Smooth muscle cell (in vitro differentiated cells): ENCODE results near the gene UCP3. TPM values are rescaled to one million over a fixed set of nuclear protein-coding genes. Genes with fewer than 3 reads are reported as not detected.

Source experiments
- DNase-seq: peaks from one replicate; lab custom pipeline; 2025; ENCODE audit not compliant: unreplicated experiment; lab: John Stamatoyannopoulos, UW
- H2AFZ ChIP-seq: fragments of 200-600 bp; sonication (generic); 2 replicates; pipeline ENCODE4 v1.6.0; 2016; ENCODE audit warnings: antibody characterized with exemption, low read depth, mild to moderate bottlenecking
- H3F3A ChIP-seq: fragments of 200-600 bp; sonication (generic); 2 replicates; pipeline ENCODE4 v1.6.0; 2017; ENCODE audit warnings: antibody characterized with exemption, low read depth
- H3K27ac ChIP-seq: fragments of 200-600 bp; sonication (generic); 2 replicates; pipeline ENCODE4 v1.5.1; 2016; ENCODE audit warnings: low read depth, mild to moderate bottlenecking
- H3K27me3 ChIP-seq: fragments of 200-600 bp; sonication (generic); 2 replicates; pipeline ENCODE4 v1.6.1; 2016; ENCODE audit warnings: low read depth, mild to moderate bottlenecking
- H3K36me3 ChIP-seq: fragments of 200-600 bp; sonication (generic); 2 replicates; pipeline ENCODE4 v1.5.1; 2016; ENCODE audit warnings: low read depth
- H3K4me1 ChIP-seq: fragments of 200-600 bp; sonication (generic); 2 replicates; pipeline ENCODE4 v1.5.1; 2016; ENCODE audit warnings: low read depth
- H3K4me2 ChIP-seq: fragments of 200-600 bp; sonication (generic); 2 replicates; pipeline ENCODE4 v1.6.0; 2016; ENCODE audit warnings: mild to moderate bottlenecking
- H3K4me3 ChIP-seq: fragments of 200-600 bp; sonication (generic); 2 replicates; pipeline ENCODE4 v1.5.1; 2016; ENCODE audit warnings: mild to moderate bottlenecking
- H3K79me2 ChIP-seq: fragments of 200-600 bp; sonication (generic); 2 replicates; pipeline ENCODE4 v1.6.0; 2016; ENCODE audit warnings: low read depth, mild to moderate bottlenecking
- H3K9ac ChIP-seq: fragments of 200-600 bp; sonication (generic); 2 replicates; pipeline ENCODE4 v1.6.0; 2016; ENCODE audit warnings: low read depth
- H3K9me3 ChIP-seq: fragments of 200-600 bp; sonication (generic); replicated peaks from 2 replicates; pipeline ENCODE4 v1.5.1; 2016; ENCODE audit warnings: low read depth
- H4K20me1 ChIP-seq: fragments of 200-600 bp; sonication (generic); 2 replicates; pipeline ENCODE4 v1.6.0; 2016; ENCODE audit warnings: low read depth
- CTCF ChIP-seq: fragments of 200-600 bp; sonication (generic); IDR thresholded peaks from 2 replicates; pipeline ENCODE4 v1.5.1; 2017; ENCODE audit warnings: borderline replicate concordance, mild to moderate bottlenecking, antibody characterized with exemption; ENCODE audit not compliant: insufficient read depth, poor library complexity, severe bottlenecking
- WGBS: methylation state at CpG from one replicate; pipeline ENCODE4 v1.1.7; 2016; ENCODE audit warnings: low lambda C conversion rate; 5-methylcytosine and 5-hydroxymethylcytosine counted together
- polyA plus RNA-seq: library from polyadenylated mRNA; unstranded; fragments of >200 nt; fragmentation: Nextera tagmentation; extraction: Ambion mirVana; gene quantifications from 2 replicates; pipeline ENCODE4 v1.2.1, GENCODE V29; 2016
- total RNA-seq: library from RNA; depleted of rRNA; stranded (reverse); fragments of >200 nt; gene quantifications from 2 replicates; pipeline ENCODE4 v1.2.3, GENCODE V29; 2014

UCP3 gene
- total and polyA plus RNA-seq, 2 experiments from 2014 or later: 0.85 to 0.88 TPM

GRCh38 chr11:73971175-73971719, 37.6 kb downstream of the UCP3 start:
- DNase-seq: no peak
- TF ChIP-seq CTCF: no peak
- H3K27me3 ChIP-seq: no peaks in the 10 kb centered on the region
- 75% methylated on average over 6 of the region's 6 CpGs for WGBS
- no peak overlapping the region for H3K9ac ChIP-seq
- H3K9me3 ChIP-seq: no peaks in the 10 kb centered on the region
- H3K4me2 ChIP-seq: no peak overlapping the region
- no peak overlapping the region for H2AFZ ChIP-seq
- no peak overlapping the region for H3K4me3 ChIP-seq
- H3F3A ChIP-seq: no peaks in the 10 kb centered on the region
- H3K27ac ChIP-seq: no peak overlapping the region
- H3K79me2 ChIP-seq: no peaks in the 10 kb centered on the region
- no peaks in the 10 kb centered on the region for H3K36me3 ChIP-seq
- no peaks in the 10 kb centered on the region for H3K4me1 ChIP-seq
- H4K20me1 ChIP-seq: no peaks in the 10 kb centered on the region

- 84% methylated on average over 13 of the region's 13 CpGs for WGBS
- no peak for DNase-seq
- Histone ChIP-seq H2AFZ (no peak overlapping the region), H3K4me2 (no peak overlapping the region), H3K4me1 (no peaks in the 10 kb centered on the region), H3K36me3 (no peaks in the 10 kb centered on the region), H3K4me3 (no peak overlapping the region), H4K20me1 (no peaks in the 10 kb centered on the region), H3F3A (no peaks in the 10 kb centered on the region), H3K27me3 (no peaks in the 10 kb centered on the region), H3K9ac (no peak overlapping the region), H3K9me3 (no peaks in the 10 kb centered on the region), H3K27ac (no peak overlapping the region), H3K79me2 (no peaks in the 10 kb centered on the region)
- no peak for TF ChIP-seq CTCF
Measured at GRCh38 chr11:73969991-73970800, 38.7 kb downstream of the UCP3 start.

GRCh38 chr11:73969091-73969490, 39.8 kb downstream of the UCP3 start:
- H3K27ac ChIP-seq: no peak overlapping the region
- no peak for DNase-seq
- no peaks in the 10 kb centered on the region for H3K36me3 ChIP-seq
- no peaks in the 10 kb centered on the region for H3K9me3 ChIP-seq
- no peak overlapping the region for H3K4me2 ChIP-seq
- H3K79me2 ChIP-seq: no peaks in the 10 kb centered on the region
- TF ChIP-seq CTCF: no peak
- H4K20me1 ChIP-seq: no peaks in the 10 kb centered on the region
- H3K4me1 ChIP-seq: no peaks in the 10 kb centered on the region
- 77% methylated on average over 2 of the region's 2 CpGs for WGBS
- no peak overlapping the region for H2AFZ ChIP-seq
- no peaks in the 10 kb centered on the region for H3K27me3 ChIP-seq
- H3F3A ChIP-seq: no peaks in the 10 kb centered on the region
- no peak overlapping the region for H3K9ac ChIP-seq
- no peak overlapping the region for H3K4me3 ChIP-seq
